DMS79 treated with DMSO at 0.1 percent for 48 hours (cell line): ENCODE results near the gene SLC30A4.
"Not testable (repeated sequence)": the region's sequence is repeated elsewhere in the genome, so short reads cannot be mapped to it uniquely, and the experiment has no call there.

Experiments
- DNase-seq: peaks from one replicate; lab custom pipeline; 2025; lab: John Stamatoyannopoulos, UW

The SLC30A4 gene

GRCh38 chr15:45507143-45507542, 15.4 kb downstream of the SLC30A4 start:
- not testable (repeated sequence) for DNase-seq

GRCh38 chr15:45499426-45499825, 23.1 kb downstream of the SLC30A4 start:
- no peak for DNase-seq

- DNase-seq = no peak
Observed at GRCh38 chr15:45498701-45499100, 23.9 kb downstream of the SLC30A4 start.

GRCh38 chr15:45497261-45497660, 25.3 kb downstream of the SLC30A4 start:
- no peak for DNase-seq

GRCh38 chr15:45496658-45497057, 25.9 kb downstream of the SLC30A4 start:
- no peak for DNase-seq

- no peak for DNase-seq
Observed at GRCh38 chr15:45495588-45495987, 27.0 kb downstream of the SLC30A4 start.

GRCh38 chr15:45489690-45490238, 32.8 kb downstream of the SLC30A4 start:
- no peak for DNase-seq

GRCh38 chr15:45486317-45486716, 36.2 kb downstream of the SLC30A4 start:
- no peak for DNase-seq

GRCh38 chr15:45481135-45481534, 41.4 kb downstream of the SLC30A4 start:
- DNase-seq = no peak

- DNase-seq = no peak
Observed at GRCh38 chr15:45476410-45476809, 46.1 kb downstream of the SLC30A4 start.

GRCh38 chr15:45474799-45475198, 47.8 kb downstream of the SLC30A4 start:
- no peak for DNase-seq

- DNase-seq = no peak
Observed at GRCh38 chr15:45473068-45473467, 49.5 kb downstream of the SLC30A4 start.

- no peak for DNase-seq
Observed at GRCh38 chr15:45471151-45471550, 51.4 kb downstream of the SLC30A4 start.

- DNase-seq = no peak
Observed at GRCh38 chr15:45469441-45469840, 53.1 kb downstream of the SLC30A4 start.

- no peak for DNase-seq
Observed at GRCh38 chr15:45469027-45469426, 53.5 kb downstream of the SLC30A4 start.

GRCh38 chr15:45468294-45468693, 54.3 kb downstream of the SLC30A4 start:
- DNase-seq = no peak

GRCh38 chr15:45458746-45459403, 63.7 kb downstream of the SLC30A4 start:
- peak; percentile 16 for DNase-seq

- DNase-seq = peak; percentile 40
Observed at GRCh38 chr15:45457641-45458539, 64.7 kb downstream of the SLC30A4 start.

- DNase-seq = no peak
Observed at GRCh38 chr15:45457220-45457619, 65.3 kb downstream of the SLC30A4 start.

GRCh38 chr15:45456212-45457106, 66.1 kb downstream of the SLC30A4 start:
- no peak for DNase-seq

GRCh38 chr15:45454814-45455213, 67.7 kb downstream of the SLC30A4 start:
- peak; percentile 41 for DNase-seq

- DNase-seq = no peak
Observed at GRCh38 chr15:45451265-45451664, 71.3 kb downstream of the SLC30A4 start.
